Neural cell (in vitro differentiated cells): ENCODE measurements around the gene MMRN1. TPM values are rescaled to one million over a fixed set of nuclear protein-coding genes. Genes with fewer than 3 reads are reported as not detected.

ENCODE experiments used
- H2AFZ ChIP-seq: fragments of 200-600, 300-800 bp; sonication (generic), shearing (Covaris generic); 2 replicates; pipeline ENCODE4 v1.6.0; 2014; ENCODE audit warnings: low read depth, mild to moderate bottlenecking, antibody characterized with exemption, low read length, moderate library complexity
- H3F3A ChIP-seq: fragments of 200-600 bp; shearing (Covaris generic); 2 replicates; pipeline ENCODE4 v1.6.1; 2016; ENCODE audit warnings: mild to moderate bottlenecking, moderate library complexity, mixed read lengths, antibody characterized with exemption, low read length; ENCODE audit not compliant: insufficient read depth, poor library complexity, severe bottlenecking
- H3K27ac ChIP-seq: fragments of 200-600, 300-800 bp; sonication (generic), shearing (Covaris generic); 2 replicates; pipeline ENCODE4 v1.5.1; 2014; ENCODE audit warnings: mild to moderate bottlenecking, low read length, moderate library complexity
- H3K27me3 ChIP-seq: fragments of 300-800, 200-600 bp; sonication (generic), shearing (Covaris generic); 2 replicates; pipeline ENCODE4 v1.6.0; 2014; ENCODE audit warnings: mild to moderate bottlenecking, low read depth, low read length, moderate library complexity; ENCODE audit not compliant: insufficient read depth
- H3K36me3 ChIP-seq: fragments of 300-800, 200-600 bp; sonication (generic), shearing (Covaris generic); 2 replicates; pipeline ENCODE4 v1.5.1; 2014; ENCODE audit warnings: mild to moderate bottlenecking, antibody characterized with exemption, low read length, moderate library complexity; ENCODE audit not compliant: insufficient read depth
- H3K4me2 ChIP-seq: fragments of 300-800, 200-600 bp; sonication (generic), shearing (Covaris generic); 2 replicates; pipeline ENCODE4 v1.6.0; 2014; ENCODE audit warnings: mild to moderate bottlenecking, low read length
- H3K4me3 ChIP-seq: fragments of 300-800, 200-600 bp; sonication (generic), shearing (Covaris generic); 2 replicates; pipeline ENCODE4 v1.5.1; 2014; ENCODE audit warnings: mild to moderate bottlenecking, low read length, moderate library complexity
- H3K79me2 ChIP-seq: fragments of 200-600 bp; shearing (Covaris generic); replicated peaks from 2 replicates; pipeline ENCODE4 v1.6.0; 2014; ENCODE audit warnings: mild to moderate bottlenecking, low read length, moderate library complexity; ENCODE audit not compliant: insufficient read depth
- H3K9ac ChIP-seq: fragments of 300-800, 200-600 bp; sonication (generic), shearing (Covaris generic); 2 replicates; pipeline ENCODE4 v1.6.1; 2016; ENCODE audit warnings: mild to moderate bottlenecking, low read length, mixed read lengths
- H3K9me2 ChIP-seq: fragments of 200-600 bp; shearing (Covaris generic); 2 replicates; pipeline ENCODE4 v1.6.1; 2016; ENCODE audit warnings: mild to moderate bottlenecking, low read length, mixed read lengths; ENCODE audit not compliant: insufficient read depth
- H3K9me3 ChIP-seq: fragments of 200-600, 300-800 bp; sonication (generic), shearing (Covaris generic); 2 replicates; pipeline ENCODE4 v1.6.1; 2016; ENCODE audit warnings: mild to moderate bottlenecking, mixed run types, low read length, moderate library complexity, mixed read lengths
- H4K20me1 ChIP-seq: fragments of 200-600 bp; shearing (Covaris generic); 2 replicates; pipeline ENCODE4 v1.6.1; 2016; ENCODE audit warnings: mild to moderate bottlenecking, mixed run types; ENCODE audit not compliant: insufficient read depth
- EP300 ChIP-seq: fragments of 450-650 bp; conservative IDR thresholded peaks from 2 replicates; pipeline ENCODE4 v1.6.1; 2014; ENCODE audit warnings: antibody characterized with exemption, mild to moderate bottlenecking, moderate library complexity; ENCODE audit not compliant: poor library complexity, severe bottlenecking
- EZH2 ChIP-seq: fragments of 200-600, 300-800 bp; shearing (Covaris generic), sonication (generic); IDR thresholded peaks from 2 replicates; pipeline ENCODE4 v1.6.1; 2014; ENCODE audit warnings: antibody characterized with exemption, low read length, borderline replicate concordance, mild to moderate bottlenecking; ENCODE audit not compliant: insufficient read depth, poor library complexity, severe bottlenecking
- MXI1 ChIP-seq: fragments of 450-650 bp; conservative IDR thresholded peaks from 2 replicates; pipeline ENCODE4 v1.6.1; 2014; ENCODE audit warnings: antibody characterized with exemption, mild to moderate bottlenecking; ENCODE audit not compliant: poor library complexity, severe bottlenecking
- POLR2AphosphoS5 ChIP-seq: IDR thresholded peaks from 2 replicates; pipeline ENCODE4 v1.6.1; 2012
- RAD21 ChIP-seq: fragments of 450-650 bp; conservative IDR thresholded peaks from 2 replicates; pipeline ENCODE4 v1.6.1; 2014; ENCODE audit warnings: antibody characterized with exemption, mild to moderate bottlenecking, moderate library complexity
- SMC3 ChIP-seq: fragments of 450-650 bp; conservative IDR thresholded peaks from 2 replicates; pipeline ENCODE4 v1.6.1; 2014; ENCODE audit warnings: antibody characterized with exemption, mild to moderate bottlenecking, moderate library complexity; ENCODE audit not compliant: poor library complexity
- TAF1 ChIP-seq: IDR thresholded peaks from 2 replicates; pipeline ENCODE4 v1.6.1; 2012; ENCODE audit warnings: low read depth
- polyA plus RNA-seq: library from polyadenylated mRNA; depleted of rRNA; stranded (reverse); fragments of >200 nt; gene quantifications from 2 replicates; pipeline ENCODE4 v1.2.3, GENCODE V29; 2014
- TF ChIP-seq, protein P1 (sequence below): fragments of 450-650 bp; IDR thresholded peaks from 2 replicates; pipeline ENCODE4 v1.5.1; 2014; ENCODE audit warnings: antibody characterized with exemption, mild to moderate bottlenecking, moderate library complexity; ENCODE audit not compliant: poor library complexity, severe bottlenecking
- TF ChIP-seq, protein P2 (sequence below): IDR thresholded peaks from 2 replicates; pipeline ENCODE4 v1.6.1; 2012; ENCODE audit warnings: borderline replicate concordance

The MMRN1 gene
- polyA plus RNA-seq, 1 donor from 2014 or later: 2.2 TPM

DNA sequence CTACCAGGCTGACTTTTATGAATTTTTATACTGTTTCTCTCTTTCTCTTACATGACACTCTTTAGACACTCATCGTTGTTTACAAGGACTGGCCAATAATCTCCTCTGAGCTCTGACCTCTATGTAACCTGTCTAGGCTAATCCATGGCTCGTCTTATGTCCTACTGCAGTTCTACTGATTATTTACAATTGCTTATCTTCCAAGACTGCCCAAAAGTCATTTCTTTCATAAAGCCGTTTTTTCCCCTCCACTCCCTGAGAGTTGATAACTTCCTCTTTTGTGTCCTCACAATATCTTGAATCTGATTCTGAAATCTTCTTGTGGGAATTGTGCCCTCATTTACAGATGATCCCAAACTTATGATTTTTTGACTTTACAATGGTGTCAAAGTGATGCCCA lies 39.4 kb upstream of the MMRN1 start:
- TF ChIP-seq POLR2AphosphoS5: no peak
- TF ChIP-seq EZH2: no peak
- H3F3A ChIP-seq: no peaks in the 10 kb centered on the region

DNA sequence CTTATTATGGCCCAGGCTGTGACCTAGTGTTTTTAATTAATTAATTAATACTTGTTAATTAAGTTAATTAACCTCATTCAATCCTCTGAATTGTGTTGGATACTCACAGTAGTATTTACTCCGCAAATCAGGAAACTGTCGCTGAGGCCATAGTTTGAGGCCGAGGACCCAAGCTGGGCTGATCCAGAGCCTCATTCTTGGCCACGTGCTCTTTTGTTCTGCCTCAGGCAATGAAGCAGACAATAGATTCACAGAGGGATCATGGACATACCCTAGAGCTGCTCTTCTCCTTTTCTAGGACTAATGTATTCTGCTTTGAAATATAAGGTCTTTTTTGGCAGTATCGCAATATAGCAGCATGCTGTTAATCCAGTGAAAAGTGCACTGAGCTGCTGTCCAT lies 33.7 kb upstream of the MMRN1 start:
- no peak overlapping the region for H3K9ac ChIP-seq
- no peak overlapping the region for H2AFZ ChIP-seq
- H3K4me2 ChIP-seq: no peak overlapping the region
- no peaks in the 10 kb centered on the region for H4K20me1 ChIP-seq
- H3K27ac ChIP-seq: no peak overlapping the region
- H3K9me3 ChIP-seq: no peaks in the 10 kb centered on the region
- H3K36me3 ChIP-seq: no peaks in the 10 kb centered on the region
- TF ChIP-seq EZH2 (no peak), SMC3 (no peak), RAD21 (no peak), EP300 (no peak), POLR2AphosphoS5 (no peak)
- TF ChIP-seq, protein P1, sequence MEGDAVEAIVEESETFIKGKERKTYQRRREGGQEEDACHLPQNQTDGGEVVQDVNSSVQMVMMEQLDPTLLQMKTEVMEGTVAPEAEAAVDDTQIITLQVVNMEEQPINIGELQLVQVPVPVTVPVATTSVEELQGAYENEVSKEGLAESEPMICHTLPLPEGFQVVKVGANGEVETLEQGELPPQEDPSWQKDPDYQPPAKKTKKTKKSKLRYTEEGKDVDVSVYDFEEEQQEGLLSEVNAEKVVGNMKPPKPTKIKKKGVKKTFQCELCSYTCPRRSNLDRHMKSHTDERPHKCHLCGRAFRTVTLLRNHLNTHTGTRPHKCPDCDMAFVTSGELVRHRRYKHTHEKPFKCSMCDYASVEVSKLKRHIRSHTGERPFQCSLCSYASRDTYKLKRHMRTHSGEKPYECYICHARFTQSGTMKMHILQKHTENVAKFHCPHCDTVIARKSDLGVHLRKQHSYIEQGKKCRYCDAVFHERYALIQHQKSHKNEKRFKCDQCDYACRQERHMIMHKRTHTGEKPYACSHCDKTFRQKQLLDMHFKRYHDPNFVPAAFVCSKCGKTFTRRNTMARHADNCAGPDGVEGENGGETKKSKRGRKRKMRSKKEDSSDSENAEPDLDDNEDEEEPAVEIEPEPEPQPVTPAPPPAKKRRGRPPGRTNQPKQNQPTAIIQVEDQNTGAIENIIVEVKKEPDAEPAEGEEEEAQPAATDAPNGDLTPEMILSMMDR: no peak
- H3K4me3 ChIP-seq: no peak overlapping the region
- H3K27me3 ChIP-seq: no peaks in the 10 kb centered on the region
- no peaks in the 10 kb centered on the region for H3K9me2 ChIP-seq
- H3F3A ChIP-seq: no peaks in the 10 kb centered on the region
- no peaks in the 10 kb centered on the region for H3K79me2 ChIP-seq

More for the DNA sequence above, 39.4 kb upstream of the MMRN1 start:
- no peak overlapping the region for H2AFZ ChIP-seq
- H3K4me2 ChIP-seq: no peak overlapping the region
- no peak overlapping the region for H3K27ac ChIP-seq
- H3K36me3 ChIP-seq: no peaks in the 10 kb centered on the region
- no peaks in the 10 kb centered on the region for H3K9me2 ChIP-seq
- H3K9me3 ChIP-seq: no peaks in the 10 kb centered on the region
- no peak overlapping the region for H3K9ac ChIP-seq
- no peaks in the 10 kb centered on the region for H3K27me3 ChIP-seq
- no peaks in the 10 kb centered on the region for H3K79me2 ChIP-seq
- H3K4me3 ChIP-seq: no peak overlapping the region
- no peaks in the 10 kb centered on the region for H4K20me1 ChIP-seq

DNA sequence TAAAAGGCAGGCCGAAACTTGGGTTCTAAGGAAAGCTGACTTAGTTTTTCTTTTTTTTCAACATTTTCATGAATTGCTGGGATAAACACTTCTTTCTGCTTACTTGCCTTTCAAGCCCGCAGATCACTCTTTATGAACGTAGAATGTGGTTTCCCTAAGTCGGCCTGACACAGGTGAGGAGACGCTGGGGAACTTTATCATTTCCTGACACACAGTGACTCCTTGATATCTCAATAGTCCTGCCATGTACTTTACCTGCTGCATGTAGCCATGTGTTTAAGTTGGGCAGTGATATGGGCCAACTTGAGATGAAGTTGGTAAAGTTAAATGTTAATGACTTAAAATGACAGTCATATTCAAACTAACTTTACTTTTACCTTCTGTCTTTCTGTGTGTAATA lies 31.1 kb upstream of the MMRN1 start:
- TF ChIP-seq SMC3 (no peak), TAF1 (no peak), POLR2AphosphoS5 (no peak), EP300 (no peak), RAD21 (no peak), EZH2 (no peak), MXI1 (no peak)
- TF ChIP-seq, protein P2, sequence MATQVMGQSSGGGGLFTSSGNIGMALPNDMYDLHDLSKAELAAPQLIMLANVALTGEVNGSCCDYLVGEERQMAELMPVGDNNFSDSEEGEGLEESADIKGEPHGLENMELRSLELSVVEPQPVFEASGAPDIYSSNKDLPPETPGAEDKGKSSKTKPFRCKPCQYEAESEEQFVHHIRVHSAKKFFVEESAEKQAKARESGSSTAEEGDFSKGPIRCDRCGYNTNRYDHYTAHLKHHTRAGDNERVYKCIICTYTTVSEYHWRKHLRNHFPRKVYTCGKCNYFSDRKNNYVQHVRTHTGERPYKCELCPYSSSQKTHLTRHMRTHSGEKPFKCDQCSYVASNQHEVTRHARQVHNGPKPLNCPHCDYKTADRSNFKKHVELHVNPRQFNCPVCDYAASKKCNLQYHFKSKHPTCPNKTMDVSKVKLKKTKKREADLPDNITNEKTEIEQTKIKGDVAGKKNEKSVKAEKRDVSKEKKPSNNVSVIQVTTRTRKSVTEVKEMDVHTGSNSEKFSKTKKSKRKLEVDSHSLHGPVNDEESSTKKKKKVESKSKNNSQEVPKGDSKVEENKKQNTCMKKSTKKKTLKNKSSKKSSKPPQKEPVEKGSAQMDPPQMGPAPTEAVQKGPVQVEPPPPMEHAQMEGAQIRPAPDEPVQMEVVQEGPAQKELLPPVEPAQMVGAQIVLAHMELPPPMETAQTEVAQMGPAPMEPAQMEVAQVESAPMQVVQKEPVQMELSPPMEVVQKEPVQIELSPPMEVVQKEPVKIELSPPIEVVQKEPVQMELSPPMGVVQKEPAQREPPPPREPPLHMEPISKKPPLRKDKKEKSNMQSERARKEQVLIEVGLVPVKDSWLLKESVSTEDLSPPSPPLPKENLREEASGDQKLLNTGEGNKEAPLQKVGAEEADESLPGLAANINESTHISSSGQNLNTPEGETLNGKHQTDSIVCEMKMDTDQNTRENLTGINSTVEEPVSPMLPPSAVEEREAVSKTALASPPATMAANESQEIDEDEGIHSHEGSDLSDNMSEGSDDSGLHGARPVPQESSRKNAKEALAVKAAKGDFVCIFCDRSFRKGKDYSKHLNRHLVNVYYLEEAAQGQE: no peak
- TF ChIP-seq, protein P1: no peak
- Histone ChIP-seq H3K9ac (no peak overlapping the region), H3K4me3 (no peak overlapping the region), H3K36me3 (no peaks in the 10 kb centered on the region), H4K20me1 (no peaks in the 10 kb centered on the region), H3K9me2 (no peaks in the 10 kb centered on the region), H3F3A (no peaks in the 10 kb centered on the region), H3K27ac (no peak overlapping the region), H3K27me3 (no peaks in the 10 kb centered on the region), H3K9me3 (no peaks in the 10 kb centered on the region), H3K79me2 (no peaks in the 10 kb centered on the region), H3K4me2 (no peak overlapping the region), H2AFZ (no peak overlapping the region)
